ENCODE results near the gene APMAP. TPM values are rescaled to one million over a fixed set of nuclear protein-coding genes. Genes with fewer than 3 reads are reported as not detected.

Gene APMAP
- total and polyA plus RNA-seq, 2 of the 13 experiments (the other 11 are each of a cell fraction or from before 2014, with no cell fraction given), result 168 to 214 TPM

GRCh38 chr20:25032478-25033264 lies 40.1 kb upstream of the APMAP start (continued):
- TF ChIP-seq ZNF639 (CRISPR knock-in tag; conservative IDR thresholded peaks at IDR 0.05) (0 out of 2 replicates have a peak, but pooled peaks have one; percentile 7), ZBTB40 (IDR thresholded peaks at IDR 0.05) (no peak), ZBTB40 (CRISPR knock-in tag; IDR thresholded peaks at IDR 0.05) (0 out of 2 replicates have a peak, but pooled peaks have one; percentile 44), TAF15 (IDR thresholded peaks at IDR 0.05; ENCODE audit: low read depth, low read length, poor library complexity, severe bottlenecking) (no peak), ZNF615 (CRISPR knock-in tag; IDR thresholded peaks at IDR 0.05; ENCODE audit: borderline replicate concordance) (0 out of 2 replicates have a peak, but pooled peaks have one; percentile 26), NR2F2 (IDR thresholded peaks at IDR 0.05; ENCODE audit: borderline replicate concordance, low read depth) (no peak), ZNF274 (CRISPR knock-in tag; IDR thresholded peaks at IDR 0.05) (no peak), RBM39 (IDR thresholded peaks at IDR 0.05; ENCODE audit: low read depth, low read length, poor library complexity, severe bottlenecking) (no peak), PREB (CRISPR knock-in tag; IDR thresholded peaks at IDR 0.05) (no peak), SYNCRIP (IDR thresholded peaks at IDR 0.05; ENCODE audit: insufficient read depth, low read depth, low read length) (no peak), MYNN (CRISPR knock-in tag; IDR thresholded peaks at IDR 0.05; ENCODE audit: low read depth) (no peak), ZNF329 (CRISPR knock-in tag; IDR thresholded peaks at IDR 0.05; ENCODE audit: low read depth) (no peak), POLR2A (IDR thresholded peaks at IDR 0.05; ENCODE audit: insufficient read depth in 1 of 2, low read depth in 2 of 2, low read length in 2 of 2) (peak in 1 of 2 experiments; percentile 32; a peak in 1 of 4 replicates), HNRNPL (IDR thresholded peaks at IDR 0.05; ENCODE audit: low read depth, low read length) (no peak), ZNF367 (CRISPR knock-in tag; IDR thresholded peaks at IDR 0.05; ENCODE audit: borderline replicate concordance) (peak; percentile 47; the same call in 1 of the 2 replicates), REL (CRISPR knock-in tag; conservative IDR thresholded peaks at IDR 0.05) (no peak), KLF6 (CRISPR knock-in tag; IDR thresholded peaks at IDR 0.05) (0 out of 2 replicates have a peak, but pooled peaks have one; percentile 10), STAT5B (CRISPR knock-in tag; IDR thresholded peaks at IDR 0.05) (no peak)

Data from HepG2 (cell line).